Breast epithelium (tissue), 3 donors: ENCODE data around the gene CARD9.

Experiments
- POLR2A ChIP-seq: fragments of 450-650 bp; IDR thresholded peaks from one replicate; pipeline ENCODE4 v1.6.1; 2016; ENCODE audit warnings: antibody characterized with exemption, mild to moderate bottlenecking, moderate library complexity
- POLR2AphosphoS5 ChIP-seq, 3 donors: sonication (generic); formaldehyde crosslinking; IDR thresholded peaks; one replicate each; pipeline ENCODE4 v1.6.1; 2017; ENCODE audit warnings: antibody characterized with exemption in 3 of 3
- TF ChIP-seq, protein P1 (sequence below), 3 donors: fragments of 450-650 bp; IDR thresholded peaks; one replicate each; pipeline ENCODE4 v1.5.1; 2016 to 2017; ENCODE audit warnings: antibody characterized with exemption in 3 of 3, mild to moderate bottlenecking in 3 of 3, moderate library complexity in 3 of 3

DNA sequence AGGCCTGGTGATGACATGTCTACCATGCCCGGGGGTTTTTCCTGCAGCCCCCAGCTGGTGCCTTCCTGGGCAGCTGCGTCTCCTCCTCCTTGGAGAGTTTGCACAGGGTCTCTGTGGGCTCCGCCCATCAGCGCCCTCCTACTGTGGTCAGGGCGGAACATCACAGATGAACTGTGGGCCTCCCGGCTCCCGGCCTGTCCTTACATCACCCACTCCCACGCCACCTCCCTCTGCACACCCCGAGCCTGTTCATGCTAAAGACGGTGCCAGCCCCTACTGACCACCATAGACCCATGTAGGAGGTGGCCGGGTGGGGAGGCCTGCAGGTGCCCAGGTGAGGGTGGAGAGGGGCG is 33.5 kb downstream of the CARD9 start:
- TF ChIP-seq POLR2AphosphoS5 (IDR thresholded peaks at IDR 0.05) (no peak), POLR2A (no peak)
- TF ChIP-seq, protein P1, sequence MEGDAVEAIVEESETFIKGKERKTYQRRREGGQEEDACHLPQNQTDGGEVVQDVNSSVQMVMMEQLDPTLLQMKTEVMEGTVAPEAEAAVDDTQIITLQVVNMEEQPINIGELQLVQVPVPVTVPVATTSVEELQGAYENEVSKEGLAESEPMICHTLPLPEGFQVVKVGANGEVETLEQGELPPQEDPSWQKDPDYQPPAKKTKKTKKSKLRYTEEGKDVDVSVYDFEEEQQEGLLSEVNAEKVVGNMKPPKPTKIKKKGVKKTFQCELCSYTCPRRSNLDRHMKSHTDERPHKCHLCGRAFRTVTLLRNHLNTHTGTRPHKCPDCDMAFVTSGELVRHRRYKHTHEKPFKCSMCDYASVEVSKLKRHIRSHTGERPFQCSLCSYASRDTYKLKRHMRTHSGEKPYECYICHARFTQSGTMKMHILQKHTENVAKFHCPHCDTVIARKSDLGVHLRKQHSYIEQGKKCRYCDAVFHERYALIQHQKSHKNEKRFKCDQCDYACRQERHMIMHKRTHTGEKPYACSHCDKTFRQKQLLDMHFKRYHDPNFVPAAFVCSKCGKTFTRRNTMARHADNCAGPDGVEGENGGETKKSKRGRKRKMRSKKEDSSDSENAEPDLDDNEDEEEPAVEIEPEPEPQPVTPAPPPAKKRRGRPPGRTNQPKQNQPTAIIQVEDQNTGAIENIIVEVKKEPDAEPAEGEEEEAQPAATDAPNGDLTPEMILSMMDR (IDR thresholded peaks at IDR 0.05) = no peak
